Measurements from ENCODE around the gene THSD4. TPM values are rescaled to one million over a fixed set of nuclear protein-coding genes. Genes with fewer than 3 reads are reported as not detected.

THSD4 gene
- total RNA-seq, 4 donors from 2014 or later = 23.0 to 68.5 (median 48.6) TPM

DNA sequence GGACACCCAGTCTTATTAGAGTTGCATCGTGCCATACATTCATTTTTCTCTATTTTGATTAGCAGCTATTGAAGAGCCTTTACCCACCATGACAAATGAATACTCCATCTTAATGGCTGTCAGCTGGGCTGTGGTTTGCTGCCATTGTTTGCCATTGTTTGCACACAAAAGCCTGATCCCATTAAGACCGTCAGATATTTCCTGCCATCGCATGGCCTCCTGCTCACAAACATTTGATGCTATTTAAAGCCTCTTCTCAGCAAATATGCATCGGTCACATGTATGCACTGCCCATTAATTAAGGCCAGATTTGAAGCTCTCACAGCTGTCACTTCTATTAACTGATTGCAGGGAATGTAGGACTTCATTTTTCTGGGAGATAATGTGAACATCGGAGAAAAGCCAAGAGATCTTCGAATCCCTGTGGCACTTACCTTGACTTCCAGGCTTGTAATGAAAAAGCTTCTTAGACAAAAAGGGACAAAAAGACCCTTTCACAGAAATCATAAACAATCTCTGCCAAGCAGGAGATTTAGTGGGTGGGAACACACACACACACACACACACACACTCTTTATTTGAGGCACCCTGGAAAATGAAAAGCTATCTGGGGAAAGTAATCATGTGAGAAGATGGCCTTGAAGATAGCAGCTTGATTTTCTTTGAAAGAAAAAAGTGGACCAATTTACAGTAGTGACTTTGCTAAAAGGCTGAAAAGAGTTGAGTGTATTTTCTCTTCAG is 519.7 kb downstream of the THSD4 start:
- intact Hi-C loops (cut with DNase I) = no loop called here
- H3K9me3 ChIP-seq = no peaks in the 10 kb centered on the region
- TF ChIP-seq POLR2A (IDR thresholded peaks at IDR 0.05) = no peak
- TF ChIP-seq, protein P1, sequence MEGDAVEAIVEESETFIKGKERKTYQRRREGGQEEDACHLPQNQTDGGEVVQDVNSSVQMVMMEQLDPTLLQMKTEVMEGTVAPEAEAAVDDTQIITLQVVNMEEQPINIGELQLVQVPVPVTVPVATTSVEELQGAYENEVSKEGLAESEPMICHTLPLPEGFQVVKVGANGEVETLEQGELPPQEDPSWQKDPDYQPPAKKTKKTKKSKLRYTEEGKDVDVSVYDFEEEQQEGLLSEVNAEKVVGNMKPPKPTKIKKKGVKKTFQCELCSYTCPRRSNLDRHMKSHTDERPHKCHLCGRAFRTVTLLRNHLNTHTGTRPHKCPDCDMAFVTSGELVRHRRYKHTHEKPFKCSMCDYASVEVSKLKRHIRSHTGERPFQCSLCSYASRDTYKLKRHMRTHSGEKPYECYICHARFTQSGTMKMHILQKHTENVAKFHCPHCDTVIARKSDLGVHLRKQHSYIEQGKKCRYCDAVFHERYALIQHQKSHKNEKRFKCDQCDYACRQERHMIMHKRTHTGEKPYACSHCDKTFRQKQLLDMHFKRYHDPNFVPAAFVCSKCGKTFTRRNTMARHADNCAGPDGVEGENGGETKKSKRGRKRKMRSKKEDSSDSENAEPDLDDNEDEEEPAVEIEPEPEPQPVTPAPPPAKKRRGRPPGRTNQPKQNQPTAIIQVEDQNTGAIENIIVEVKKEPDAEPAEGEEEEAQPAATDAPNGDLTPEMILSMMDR (IDR thresholded peaks at IDR 0.05) = no peak

DNA sequence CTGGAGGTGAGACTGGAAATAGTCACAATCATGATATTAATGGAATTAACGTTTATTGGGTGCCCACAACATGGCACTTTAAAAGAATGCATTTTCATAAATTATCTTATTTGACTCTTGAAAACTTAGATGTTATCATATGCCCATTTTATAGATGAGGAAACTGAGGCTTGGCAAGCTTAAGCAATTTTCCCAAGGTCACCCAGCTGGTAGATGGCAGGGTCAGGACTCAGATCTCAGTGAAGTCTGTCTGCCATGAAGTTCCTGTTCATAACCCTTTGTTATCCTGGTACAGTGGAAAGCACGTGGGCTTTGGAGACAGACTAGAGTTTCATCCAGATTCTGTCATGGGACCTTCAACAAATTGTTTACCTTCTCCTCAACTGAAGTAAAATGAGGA is 520.5 kb downstream of the THSD4 start:
- no peaks in the 10 kb centered on the region for H3K4me1 ChIP-seq
- no peaks in the 10 kb centered on the region for H3K9me3 ChIP-seq
- no peaks in the 10 kb centered on the region for H3K27me3 ChIP-seq
- intact Hi-C loops (cut with DNase I) = no loop called here
- H3K36me3 ChIP-seq = no peaks in the 10 kb centered on the region
- no peak overlapping the region for H3K4me3 ChIP-seq (replicated peaks in 1 of 3)
- H3K27ac ChIP-seq = no peak overlapping the region
- no peak for DNase-seq
- 88 to 95% methylated on average over 2 of the region's 2 CpGs for WGBS, 2 donors
- TF ChIP-seq POLR2A (IDR thresholded peaks at IDR 0.05) = no peak
- TF ChIP-seq, protein P1 (IDR thresholded peaks at IDR 0.05) = no peak

More for the DNA sequence above, 519.7 kb downstream of the THSD4 start:
- no peaks in the 10 kb centered on the region for H3K27me3 ChIP-seq
- peaks cover 0 to 2% of the 10 kb centered on the region in 2 donors for H3K4me1 ChIP-seq
- 70 to 71% methylated on average over 6 of the region's 6 CpGs for WGBS, 2 donors
- H3K27ac ChIP-seq = no peak overlapping the region
- H3K4me3 ChIP-seq (replicated peaks in 1 of 3) = no peak overlapping the region
- no peaks in the 10 kb centered on the region for H3K36me3 ChIP-seq
- DNase-seq = no peak

DNA sequence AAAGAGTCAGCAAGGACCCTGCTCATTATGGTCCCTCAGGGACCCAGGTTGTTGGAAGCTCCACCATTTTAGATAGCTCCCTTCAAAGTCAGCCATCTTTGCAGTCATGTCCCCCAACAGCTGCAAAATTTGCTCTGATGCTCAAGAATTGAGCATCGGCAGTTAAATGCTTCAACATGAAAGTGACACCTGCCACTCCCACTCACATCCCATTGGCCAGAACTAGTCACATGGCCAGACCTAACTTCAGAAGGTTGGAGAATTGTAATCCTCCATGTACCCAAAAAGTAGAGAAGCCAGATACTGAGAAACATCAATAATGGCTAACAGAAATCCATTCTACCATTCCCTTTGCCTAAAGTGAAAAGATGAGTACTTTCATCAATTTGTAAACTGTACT is 523.6 kb downstream of the THSD4 start:
- no peak overlapping the region for H3K27ac ChIP-seq
- 83 to 100% methylated on average over 1 of the region's 1 CpG for WGBS, 2 donors
- intact Hi-C loops (cut with DNase I) = no loop called here
- no peaks in the 10 kb centered on the region for H3K9me3 ChIP-seq
- H3K27me3 ChIP-seq = no peaks in the 10 kb centered on the region
- no peak for DNase-seq
- TF ChIP-seq, protein P1 (IDR thresholded peaks at IDR 0.05) = no peak
- no peak for TF ChIP-seq POLR2A (IDR thresholded peaks at IDR 0.05)
- no peak overlapping the region for H3K4me3 ChIP-seq (replicated peaks in 1 of 3)
- no peaks in the 10 kb centered on the region for H3K36me3 ChIP-seq
- H3K4me1 ChIP-seq = no peaks in the 10 kb centered on the region

DNA sequence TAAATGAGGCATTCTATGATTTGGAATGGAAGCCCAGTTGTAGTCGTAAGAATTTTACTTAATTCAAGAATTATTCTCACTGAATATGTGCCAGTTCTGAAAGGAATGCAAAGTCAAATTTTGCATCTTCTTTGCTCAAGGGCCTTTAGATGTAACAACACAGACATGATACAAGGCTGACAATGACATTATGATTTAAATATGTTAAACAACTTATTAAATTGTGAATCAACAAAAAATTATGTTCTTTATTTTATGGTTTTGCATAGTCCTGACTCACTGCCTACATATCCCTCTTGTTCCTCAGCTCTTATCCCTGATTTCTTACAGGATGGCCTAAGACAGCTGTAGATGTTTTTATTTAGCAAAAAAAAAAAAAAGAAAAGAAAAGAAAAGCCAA is 524.2 kb downstream of the THSD4 start:
- Histone ChIP-seq H3K4me3 (replicated peaks in 1 of 3) (no peak overlapping the region), H3K27me3 (no peaks in the 10 kb centered on the region), H3K27ac (no peak overlapping the region), H3K36me3 (no peaks in the 10 kb centered on the region), H3K9me3 (no peaks in the 10 kb centered on the region), H3K4me1 (no peaks in the 10 kb centered on the region)
- DNase-seq = no peak
- 90% methylated on average over 1 of the region's 1 CpG for WGBS, 2 donors
- intact Hi-C loops (cut with DNase I) = no loop called here
- TF ChIP-seq POLR2A (IDR thresholded peaks at IDR 0.05) = no peak
- TF ChIP-seq, protein P1 (IDR thresholded peaks at IDR 0.05) = no peak

DNA sequence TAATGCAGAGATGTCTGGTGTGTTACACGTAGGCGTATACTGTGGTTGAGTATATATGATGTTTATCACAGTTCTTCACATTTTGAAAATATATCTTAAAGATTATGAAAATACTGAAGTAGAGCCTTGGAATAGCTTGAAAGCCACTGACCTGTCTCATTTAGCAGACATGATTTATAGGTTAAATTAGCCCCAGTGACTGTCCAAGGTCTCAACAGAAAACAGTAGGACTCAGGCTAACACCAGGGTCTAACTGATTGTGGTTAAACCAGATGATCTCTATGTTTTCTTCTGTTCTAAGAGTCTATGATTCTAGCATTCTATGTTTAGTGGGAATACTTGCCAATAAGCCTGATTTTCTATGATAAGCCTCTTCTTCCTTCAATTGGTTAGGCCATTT is 528.6 kb downstream of the THSD4 start:
- no peak overlapping the region for H3K4me3 ChIP-seq (replicated peaks in 1 of 3)
- no peaks in the 10 kb centered on the region for H3K4me1 ChIP-seq
- DNase-seq = no peak
- no peak for TF ChIP-seq POLR2A (IDR thresholded peaks at IDR 0.05)
- WGBS, 2 donors = 94 to 96% methylated on average over 2 of the region's 2 CpGs
- H3K36me3 ChIP-seq = no peaks in the 10 kb centered on the region
- no peaks in the 10 kb centered on the region for H3K9me3 ChIP-seq
- intact Hi-C loops (cut with DNase I) = no loop called here
- no peak overlapping the region for H3K27ac ChIP-seq
- no peaks in the 10 kb centered on the region for H3K27me3 ChIP-seq

Measured in thyroid gland (tissue), 4 donors.